ENCODE data around the gene ACKR3.

ACKR3 gene

DNA sequence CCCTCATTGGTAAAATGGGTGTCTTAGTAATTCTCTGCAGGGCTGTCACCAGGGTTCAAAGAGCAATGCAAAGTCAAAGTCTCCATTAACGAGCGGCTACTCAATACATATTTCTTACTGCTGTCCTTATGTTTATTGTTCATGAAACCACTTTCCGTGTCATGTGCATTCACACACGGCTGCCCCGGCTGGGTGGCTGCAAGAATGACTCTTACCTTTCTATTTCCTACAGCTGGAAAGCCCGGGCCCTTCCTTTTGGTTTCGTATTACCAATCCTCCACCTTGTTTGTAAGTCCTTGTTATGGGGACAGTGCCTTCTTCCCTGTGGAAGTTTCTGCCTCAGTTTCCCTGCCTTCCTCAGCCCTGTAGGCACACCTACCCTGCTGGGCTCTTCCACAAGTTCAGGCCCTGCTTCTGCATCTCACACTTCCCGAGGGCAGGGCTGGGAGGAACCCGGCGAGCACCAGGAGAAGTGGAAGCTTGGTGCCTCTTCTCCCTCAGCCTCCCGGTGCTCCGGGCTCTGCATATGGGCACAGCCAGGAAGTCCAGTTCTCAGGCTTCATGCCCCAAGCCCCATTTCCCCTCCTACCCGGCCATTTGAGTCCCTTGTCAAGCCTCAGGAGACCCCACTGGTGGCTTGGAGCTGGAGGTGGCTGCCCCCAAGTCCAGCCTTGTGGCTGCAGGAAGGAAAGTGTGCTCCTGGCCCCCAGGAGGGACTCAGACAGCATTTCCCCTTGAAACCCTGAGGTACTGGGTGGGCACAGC, 18.7 kb upstream of the ACKR3 start:
- no peak for DNase-seq

DNA sequence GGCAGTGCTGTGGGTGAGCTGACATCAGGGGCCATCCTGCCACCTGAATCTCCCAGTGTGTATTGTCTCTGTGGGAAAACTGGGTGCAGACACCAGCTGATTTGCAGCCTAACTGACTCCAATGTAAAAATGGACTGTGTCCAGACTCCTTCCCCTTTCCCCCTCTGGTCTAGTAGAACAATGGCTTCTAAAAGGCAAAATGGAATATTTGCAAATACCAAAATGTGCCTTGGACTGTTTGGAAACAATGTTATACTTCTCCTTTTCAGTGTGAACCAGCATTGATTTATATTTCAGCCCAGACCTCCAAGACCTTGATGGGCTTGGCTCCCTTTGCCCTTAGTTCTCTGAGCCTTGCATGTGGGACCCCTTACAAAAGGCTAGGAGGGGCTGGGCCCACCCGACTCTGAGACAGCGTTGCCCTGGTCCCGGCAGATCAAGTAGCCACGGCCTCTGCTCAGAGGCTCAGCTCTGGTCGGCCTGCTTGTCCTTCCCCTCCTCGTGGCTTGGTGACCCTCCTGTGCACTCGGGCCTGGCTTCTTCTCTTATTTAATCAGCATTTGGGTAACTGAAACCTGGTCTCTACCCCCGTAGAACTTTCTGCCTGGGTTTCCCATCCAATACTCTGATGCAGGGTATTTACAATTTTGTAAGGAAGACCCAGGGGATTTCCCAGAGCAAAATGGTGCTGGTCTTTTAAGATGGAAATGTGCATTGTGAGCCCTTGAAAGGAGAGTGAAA, 18.0 kb upstream of the ACKR3 start:
- no peak for DNase-seq

DNA sequence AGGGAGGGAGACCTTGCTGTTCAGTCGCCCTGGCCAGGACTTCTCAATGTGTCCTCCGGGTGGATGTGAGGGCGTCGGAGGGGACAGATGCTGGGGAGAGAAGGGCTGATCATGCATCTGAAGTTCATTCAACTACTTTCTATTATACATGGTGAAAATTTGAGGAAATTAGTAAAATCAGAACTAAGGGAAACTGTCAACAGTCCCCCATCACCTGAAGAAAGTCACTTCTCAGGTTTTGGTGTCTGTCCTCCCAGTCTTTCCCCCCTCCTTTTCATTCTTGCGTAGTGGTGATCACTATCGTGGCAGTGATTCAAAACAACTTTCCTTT, 17.4 kb upstream of the ACKR3 start:
- DNase-seq, result no peak

DNA sequence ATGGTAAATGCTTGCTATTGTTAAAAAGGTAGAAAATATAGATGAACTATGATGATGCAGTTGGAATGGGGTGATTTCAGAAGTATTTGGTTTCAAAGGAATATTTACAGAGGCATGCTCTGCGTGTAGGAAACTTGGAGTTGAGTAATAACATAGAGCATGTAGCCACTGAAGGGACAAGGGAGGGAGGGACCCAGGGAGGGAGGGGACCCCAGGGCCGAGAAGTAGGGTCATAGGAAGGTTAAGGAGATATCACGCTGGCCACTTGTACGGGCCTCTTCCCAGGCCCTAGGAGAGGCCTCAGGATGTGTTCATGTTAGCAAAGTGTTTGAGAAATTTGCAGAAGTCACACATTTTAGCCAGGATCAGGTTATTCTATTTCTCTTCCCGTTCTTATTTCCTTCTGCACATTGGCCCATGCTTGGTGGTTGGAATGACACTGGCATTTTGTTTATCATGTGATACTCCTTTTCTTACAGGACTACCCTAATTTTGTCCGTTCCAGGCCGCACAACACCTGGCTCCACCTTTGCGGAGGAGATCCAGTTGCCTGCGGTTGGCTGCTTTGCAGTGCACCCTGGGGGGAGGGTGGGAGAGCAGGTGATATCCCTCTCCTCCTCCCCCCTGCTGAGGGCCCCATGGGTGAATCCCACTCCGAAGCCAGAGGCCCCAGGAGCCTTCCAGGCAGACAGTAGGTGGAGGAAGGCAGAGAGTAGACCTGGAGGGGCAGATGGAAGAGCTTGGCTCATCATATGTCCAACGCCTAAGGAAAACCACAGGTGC, 16.9 kb upstream of the ACKR3 start:
- DNase-seq, result no peak

DNA sequence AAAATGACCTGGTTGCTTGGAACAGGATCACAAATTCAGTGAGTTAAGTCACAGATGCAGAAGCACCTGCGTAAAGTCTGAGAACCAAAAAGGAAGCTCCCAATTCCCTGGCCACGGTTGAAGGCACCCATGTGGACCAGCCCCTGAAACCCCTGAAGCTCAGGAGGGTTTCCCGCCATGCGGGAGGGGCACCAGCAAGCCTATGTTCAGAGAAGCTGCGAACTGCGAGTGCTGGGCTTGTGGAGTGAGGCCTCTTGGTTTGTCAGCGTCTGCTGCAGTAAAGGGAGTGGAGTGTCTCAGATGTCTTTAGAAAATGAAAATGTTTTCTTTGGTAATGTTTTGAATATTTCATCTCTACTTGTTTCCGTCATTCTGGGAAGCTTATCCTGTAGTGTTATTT, 16.1 kb upstream of the ACKR3 start:
- DNase-seq, result no peak

DNA sequence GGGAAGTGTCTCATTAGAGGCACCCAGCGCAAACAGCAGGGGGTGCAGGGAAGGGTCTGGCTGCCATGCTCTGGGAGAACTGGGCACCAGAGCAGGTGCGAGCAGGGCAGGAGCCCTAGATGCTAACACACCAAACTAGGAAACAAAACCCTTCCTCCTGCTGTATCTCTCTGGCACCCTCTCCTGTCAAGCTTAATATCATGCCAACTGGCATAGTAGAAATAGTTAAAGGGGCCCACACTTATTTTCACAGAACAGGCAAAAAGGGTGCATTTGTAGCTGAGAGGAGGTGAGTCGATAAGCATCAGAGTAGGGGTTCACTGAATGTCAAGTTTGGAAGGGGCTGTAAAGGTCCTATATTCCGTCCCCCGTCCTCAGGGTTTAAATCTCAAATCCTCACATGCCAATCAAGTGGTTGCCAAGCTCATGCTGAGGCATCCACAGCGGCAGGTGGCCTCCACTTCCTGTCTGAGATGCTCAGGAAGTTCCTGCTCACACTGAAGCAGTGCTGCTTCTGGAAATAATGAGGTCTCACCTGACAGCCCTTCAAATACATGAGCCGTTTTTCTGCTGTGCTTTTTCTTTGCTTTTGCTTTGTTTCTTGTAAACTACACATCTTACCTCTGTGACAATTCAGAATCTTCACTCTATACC, 14.9 kb upstream of the ACKR3 start:
- DNase-seq, result no peak

DNA sequence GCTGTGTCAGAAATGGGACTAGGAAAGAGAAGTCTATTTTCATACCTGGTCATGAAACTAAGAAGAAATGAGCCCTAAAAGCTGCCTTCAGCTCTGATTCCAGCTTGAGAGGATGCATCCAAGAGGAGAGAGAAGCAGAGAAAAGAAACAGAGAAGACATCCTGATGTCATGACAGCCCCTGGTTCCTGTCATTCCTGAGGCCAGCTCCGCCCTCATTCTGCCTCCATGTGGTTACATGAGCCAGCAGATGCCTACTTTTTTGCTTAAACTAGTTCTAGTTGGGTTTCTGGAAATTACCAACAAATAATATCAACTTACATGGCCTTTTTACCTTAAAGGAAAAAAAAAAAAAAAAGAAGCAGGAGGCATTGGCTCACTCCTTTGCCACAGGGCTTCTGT, 14.1 kb upstream of the ACKR3 start:
- DNase-seq, result no peak

DNA sequence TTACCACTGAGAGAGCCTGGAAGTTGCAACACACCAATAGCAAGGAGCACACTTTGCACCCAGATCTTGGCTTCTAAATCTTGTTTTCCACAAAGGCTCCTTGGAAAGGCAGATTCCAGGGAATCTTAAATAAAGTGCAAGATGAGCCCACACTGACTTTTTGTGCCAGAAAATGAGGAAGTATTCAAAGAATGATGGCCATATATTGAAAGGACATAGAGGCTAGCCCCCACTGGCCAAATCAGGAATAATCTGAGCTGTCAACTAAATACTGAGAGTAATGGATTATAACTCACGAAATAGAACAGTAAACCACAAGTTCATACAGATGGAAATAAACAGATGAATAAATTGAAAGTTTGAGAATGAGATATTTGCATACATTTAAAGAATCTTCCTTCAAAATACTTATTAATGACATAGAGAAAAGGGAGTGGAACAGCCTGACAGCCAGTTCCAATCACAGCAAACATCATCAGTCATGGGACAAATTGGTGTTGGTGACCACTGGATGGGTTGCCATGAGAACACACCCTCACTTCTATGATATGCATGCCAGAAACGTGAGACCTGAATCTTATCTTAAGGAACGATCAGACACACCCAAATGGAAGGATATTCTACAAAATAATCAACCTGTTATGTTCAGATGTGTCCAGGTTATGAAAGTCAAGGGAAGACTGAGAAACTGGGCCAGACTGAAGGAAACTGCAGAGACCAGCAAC, 12.2 kb upstream of the ACKR3 start:
- no peak for DNase-seq

DNA sequence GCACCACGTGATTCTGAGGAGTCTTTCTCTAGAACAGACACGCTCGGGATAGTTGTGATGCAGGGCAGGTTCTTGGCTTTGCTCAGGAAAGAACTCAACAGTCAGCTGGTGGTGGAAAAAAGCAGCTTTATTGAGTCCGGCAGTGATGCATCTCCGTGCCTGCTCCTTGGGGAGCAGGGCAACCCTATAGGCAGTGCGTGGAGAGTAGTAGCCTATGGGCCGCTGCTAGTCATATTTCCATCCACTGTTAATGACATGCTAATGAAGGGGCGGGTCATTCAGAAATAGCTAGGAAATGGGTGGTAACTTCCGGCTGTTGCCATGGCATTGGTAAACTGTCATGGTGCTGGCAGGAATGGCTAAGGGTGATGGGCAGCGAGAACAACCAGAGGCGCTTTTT, 11.6 kb upstream of the ACKR3 start:
- DNase-seq, result no peak

DNA sequence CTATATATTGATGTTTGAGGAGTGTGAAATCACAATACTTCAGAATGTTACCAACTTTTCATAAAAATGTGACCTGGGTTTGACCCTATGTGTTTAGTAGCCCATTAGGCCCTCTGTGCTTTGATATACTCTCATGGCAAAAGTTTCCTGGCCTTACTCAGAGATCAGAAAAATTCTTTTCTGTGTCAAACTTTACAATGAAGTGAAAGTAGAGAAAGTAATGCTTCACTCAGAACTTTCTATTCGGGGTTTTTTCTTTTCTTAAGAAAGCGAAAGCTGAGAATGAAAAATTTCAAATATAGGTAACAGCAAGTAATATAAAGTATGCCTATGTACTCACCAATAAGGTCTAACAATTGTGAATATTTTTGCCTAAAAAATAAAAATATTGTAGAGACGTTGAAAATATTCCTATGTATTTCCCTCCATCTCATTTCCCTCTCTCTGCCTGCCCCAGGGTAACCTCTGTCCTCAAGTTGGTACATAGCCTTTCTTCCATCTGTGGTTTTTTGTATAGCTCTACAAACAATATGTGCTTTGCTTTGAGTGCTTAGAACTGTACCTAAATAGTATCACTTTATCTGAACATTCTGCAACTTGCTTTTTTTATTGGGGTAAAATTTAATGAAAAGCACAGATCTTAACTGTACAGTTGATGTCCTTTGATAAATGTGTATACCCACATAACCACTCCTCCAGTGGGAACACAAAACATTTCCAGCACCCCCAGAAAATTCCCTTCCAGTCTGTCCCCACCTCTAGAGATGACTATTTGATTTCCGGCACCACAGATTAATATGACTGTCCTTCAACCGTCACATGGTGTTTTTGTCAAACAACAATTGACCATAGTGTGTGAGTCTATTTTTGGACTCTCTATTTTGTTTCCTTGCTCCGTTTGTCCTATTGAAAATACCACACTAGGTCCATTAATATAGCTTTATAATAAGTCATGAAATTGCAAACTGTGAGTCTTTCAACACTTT, 10.3 kb upstream of the ACKR3 start:
- no peak for DNase-seq

DNA sequence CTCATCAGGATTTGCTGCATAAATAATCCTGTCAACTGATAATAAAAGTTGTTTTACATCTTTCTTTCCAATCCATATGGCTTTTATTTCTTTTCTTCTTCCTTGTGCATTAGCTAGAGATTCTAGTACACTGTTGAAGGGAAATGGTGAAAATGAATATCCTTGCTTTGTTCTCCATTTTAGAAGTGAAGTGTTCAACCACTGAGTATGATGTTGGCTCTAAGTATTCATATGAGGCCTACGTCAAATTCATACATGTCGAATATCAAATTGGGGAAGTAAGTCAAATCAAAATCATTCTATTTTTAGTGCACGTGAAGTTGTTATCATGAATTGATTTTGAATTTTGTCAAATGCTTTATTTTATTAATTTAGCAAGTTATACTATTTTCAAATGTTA, 7.8 kb upstream of the ACKR3 start:
- DNase-seq, result no peak

DNA sequence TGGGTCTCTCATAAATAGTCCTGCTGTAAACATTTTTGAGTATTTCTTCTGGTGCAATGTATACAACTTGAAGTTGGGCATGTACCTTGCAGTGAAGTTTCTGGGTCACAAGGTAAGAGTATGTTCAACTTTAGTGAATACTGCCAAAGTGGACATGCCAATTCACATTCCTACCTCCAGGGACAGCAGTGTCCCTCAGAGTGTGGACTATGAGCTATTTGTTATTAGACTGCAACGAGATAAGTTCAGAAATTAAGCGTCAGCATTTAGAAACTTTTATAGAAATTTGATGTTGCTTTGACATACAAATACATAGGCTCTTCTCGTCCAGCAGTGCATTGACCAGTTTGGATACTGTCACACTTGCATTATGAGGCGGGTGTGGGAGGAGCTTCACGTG, 7.2 kb upstream of the ACKR3 start:
- DNase-seq, result no peak

DNA sequence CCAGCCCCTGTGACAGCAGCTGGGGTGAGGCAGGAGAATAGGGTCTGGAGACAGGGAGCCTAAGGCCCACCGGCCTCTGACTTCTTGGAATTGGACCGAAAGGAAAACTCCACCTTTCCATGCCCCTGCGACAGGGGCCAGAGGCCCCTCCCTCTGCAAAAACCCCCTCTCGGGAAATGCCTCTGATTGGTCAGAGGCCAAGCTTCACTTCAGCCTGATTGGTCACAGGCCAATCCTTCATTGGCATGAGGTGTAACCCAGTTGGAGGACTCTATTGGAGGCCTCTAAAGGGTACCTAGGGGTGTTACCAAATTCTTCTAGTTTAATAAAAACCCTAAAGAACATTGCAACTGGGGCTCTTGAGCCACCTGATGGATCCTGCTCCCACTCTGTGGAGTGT, 5.7 kb upstream of the ACKR3 start:
- no peak for DNase-seq

DNA sequence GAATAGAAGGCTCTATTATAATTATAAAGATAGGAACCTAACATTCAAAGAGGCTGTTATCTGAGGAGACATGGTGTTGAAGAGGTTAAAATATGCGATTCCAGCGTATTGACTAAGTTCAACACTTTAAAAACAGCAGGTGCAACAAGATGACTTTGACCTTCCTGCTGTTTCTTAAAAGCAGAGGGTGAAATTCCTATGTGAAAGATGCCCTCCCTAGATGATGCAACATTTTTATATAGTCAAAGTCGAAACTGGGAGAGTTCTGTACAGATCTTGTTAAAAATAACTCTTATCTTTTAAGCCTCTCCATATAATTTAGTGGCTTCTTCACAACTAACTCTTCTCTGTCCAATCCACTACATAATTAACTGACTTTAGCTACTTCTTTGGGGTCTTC, 4.4 kb upstream of the ACKR3 start:
- no peak for DNase-seq

DNA sequence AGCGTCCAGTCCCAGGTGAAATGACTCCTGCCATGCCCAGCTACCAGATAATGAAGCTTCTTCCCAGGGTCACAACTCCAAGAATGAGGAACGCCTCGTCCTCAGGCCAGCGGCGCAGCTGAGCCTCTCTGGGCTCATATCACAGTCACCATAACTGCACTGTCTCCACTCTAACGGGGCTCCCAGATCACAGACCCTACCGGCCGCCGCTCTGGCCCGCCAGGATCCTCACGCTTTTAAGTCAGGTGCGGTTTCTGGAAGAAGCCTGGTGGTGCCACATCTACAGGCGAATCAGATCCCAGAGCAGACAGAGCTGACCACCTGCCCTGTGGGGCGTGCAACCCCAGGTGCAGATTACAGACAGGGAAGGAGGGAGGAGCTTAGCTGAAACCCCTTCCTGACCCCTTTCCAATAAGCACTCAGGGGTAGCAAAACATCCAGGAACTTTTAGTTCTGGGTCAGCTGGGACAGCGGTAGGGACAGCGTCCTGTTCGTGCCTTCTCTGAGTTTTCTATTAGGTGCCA, 3.7 kb upstream of the ACKR3 start:
- no peak for DNase-seq

DNA sequence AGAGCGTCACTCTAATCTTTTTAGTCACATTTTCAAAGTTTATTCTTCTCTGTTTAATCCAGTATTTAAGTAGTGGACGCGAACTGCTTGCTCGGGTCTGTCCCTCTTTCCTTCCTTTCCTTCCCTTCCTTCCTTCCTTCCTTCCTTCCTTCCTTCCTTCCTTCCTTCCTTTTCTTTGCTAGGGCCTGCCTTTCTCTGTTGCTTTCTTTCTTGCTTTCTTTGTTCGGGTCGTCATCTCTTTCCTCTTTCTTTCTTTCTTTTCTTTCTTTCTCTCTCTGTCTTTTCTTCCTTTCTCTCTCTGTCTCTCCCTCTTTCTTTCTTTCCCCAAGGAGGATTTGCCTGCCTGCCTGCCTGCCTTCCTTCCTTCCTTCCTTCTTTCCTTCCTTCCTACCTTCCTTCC, 3.0 kb upstream of the ACKR3 start:
- no peak for DNase-seq

DNA sequence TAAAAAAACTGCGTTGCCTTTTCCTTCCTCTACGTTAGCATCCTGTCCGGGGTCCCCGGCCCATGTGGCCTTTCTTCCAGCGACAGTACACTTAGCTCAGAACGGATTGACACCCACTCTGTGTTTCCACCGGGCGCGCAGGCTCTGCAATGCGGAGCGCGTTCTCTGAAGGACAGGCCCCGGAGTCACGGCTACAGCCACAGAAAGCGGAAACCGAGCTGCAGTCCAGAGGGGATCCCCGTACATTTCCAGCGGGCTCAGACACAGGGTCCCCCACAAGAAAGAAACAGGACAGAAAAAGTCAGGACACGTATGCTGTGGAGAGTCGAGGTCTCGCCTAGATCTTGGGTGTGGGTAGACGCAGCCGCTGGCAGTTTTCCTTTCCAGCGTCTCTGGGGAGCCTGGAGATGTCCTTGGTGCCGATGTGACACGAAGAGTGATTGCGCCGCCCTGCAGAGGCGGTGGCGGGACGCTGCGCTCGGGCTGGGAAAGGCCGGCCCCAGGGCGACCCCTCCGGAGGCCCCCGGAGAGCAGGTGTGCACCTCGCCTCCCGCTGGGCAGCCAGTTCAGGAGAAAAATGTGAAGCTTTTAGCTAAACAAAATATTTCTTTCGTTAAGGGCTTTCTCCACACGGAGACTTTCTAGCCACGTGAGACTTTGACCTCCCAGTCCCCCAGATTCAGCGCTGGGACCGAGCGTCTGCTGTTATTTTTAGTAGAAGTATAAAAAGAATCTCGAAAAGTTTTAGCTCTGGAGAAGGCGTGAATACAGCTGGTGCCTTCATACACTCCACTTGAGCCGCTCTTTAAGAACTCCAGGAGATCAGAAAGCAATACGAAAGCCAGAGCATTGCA, 1.3 kb upstream of the ACKR3 start:
- peak; percentile 29 for DNase-seq

DNA sequence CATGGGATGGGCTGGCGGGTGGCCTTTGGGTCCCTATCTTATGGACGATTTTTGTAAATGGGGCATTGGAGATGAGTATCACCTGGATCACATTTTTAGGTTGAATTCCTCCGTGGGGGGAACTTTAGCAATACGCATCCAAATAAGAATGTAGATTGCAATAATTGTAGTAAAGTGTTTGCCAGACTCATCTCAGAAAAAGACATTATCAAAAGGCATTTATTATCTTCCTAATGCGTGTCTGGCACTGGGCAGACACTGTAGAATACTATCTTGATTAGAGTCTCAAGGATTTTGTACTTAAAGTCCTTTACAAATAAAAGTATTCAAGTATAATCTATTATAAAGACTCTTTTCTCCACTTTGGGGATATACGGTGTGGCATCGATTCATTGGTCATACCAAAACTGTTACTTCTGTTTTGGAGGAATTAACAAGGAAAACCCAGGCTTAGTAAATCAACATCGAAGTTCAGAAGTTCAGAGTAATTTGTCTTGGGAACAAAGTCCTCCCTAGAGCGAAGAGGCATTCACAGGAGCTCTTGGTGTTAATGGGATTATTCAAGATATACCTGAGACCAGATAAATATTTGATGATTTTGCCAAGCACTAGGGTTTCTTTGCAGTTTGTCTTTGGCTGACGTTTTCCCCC, 578 bp upstream of the ACKR3 start:
- DNase-seq, result no peak

DNA sequence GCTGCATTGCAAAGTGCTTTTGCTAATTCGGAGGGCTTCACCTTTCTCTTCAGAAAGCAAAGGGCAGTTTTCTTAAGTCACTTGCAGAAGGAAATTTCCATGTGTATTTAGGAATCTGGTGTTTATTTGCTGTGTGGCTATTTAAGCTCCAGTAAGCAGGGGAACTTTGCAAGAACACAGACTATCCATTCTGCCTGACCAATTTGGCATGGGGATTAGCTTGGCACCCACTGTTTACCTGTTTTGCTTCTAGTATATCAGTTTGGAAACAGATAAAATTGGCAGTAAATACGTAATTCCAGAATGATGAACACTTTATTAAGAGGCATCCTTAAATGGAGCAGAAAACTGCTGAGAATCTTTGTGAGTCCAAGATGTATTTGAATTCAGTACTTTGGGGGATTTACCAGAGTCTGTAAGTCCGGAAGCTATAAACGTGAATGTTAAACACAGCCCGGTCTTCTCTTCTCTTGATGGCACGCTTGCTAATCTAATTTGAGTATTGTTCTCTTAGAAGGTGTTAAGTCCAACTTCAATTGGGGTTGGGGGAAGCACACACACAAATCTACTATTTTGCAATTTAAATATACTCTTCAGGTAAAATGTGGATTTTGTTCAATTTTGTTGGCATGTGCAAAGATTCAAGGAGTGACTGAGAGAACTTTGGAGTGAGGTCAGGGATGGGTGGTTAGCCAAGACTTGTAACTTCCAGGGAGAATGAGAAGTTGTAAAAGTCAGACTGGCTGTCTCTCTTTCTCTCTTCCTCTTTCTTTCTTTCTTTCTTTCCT, 650 bp downstream of the ACKR3 start:
- DNase-seq, result no peak

All from activated CD8-positive, alpha-beta memory T cell treated with anti-CD3 and anti-CD28 coated beads, Interleukin-2, amount 50 U/mL, for 4 hours (primary cell).